IMR-90 (cell line): Measurements from ENCODE around the gene CD164L2.

Experiments
- BHLHE40 ChIP-seq: fragments of 150-350 bp; IDR thresholded peaks from 2 replicates; pipeline ENCODE4 v1.6.1; 2016; ENCODE audit warnings: mild to moderate bottlenecking, low read depth, low read length
- CEBPB ChIP-seq: IDR thresholded peaks from 2 replicates; pipeline ENCODE4 v1.6.1; 2012; ENCODE audit warnings: low read depth, low read length, improper control_type of control experiment
- CHD1 ChIP-seq: IDR thresholded peaks from 2 replicates; pipeline ENCODE4 v1.6.1; 2012; ENCODE audit warnings: low read depth, low read length, improper control_type of control experiment
- MAZ ChIP-seq: IDR thresholded peaks from 2 replicates; pipeline ENCODE4 v1.6.1; 2012; ENCODE audit warnings: low read depth, mild to moderate bottlenecking, low read length, improper control_type of control experiment, moderate library complexity, borderline replicate concordance
- MXI1 ChIP-seq: IDR thresholded peaks from 2 replicates; pipeline ENCODE4 v1.6.1; 2012; ENCODE audit warnings: low read depth, mild to moderate bottlenecking, low read length, moderate library complexity, borderline replicate concordance
- NFE2L2 ChIP-seq: fragments of 150-350 bp; IDR thresholded peaks from 2 replicates; pipeline ENCODE4 v1.6.1; 2016; ENCODE audit warnings: low read depth, mild to moderate bottlenecking, low read length
- POLR2A ChIP-seq: IDR thresholded peaks from 2 replicates; pipeline ENCODE4 v1.6.1; 2012; ENCODE audit warnings: mild to moderate bottlenecking, low read depth, low read length
- RAD21 ChIP-seq: IDR thresholded peaks from 2 replicates; pipeline ENCODE4 v1.6.1; 2012; ENCODE audit warnings: low read length, improper control_type of control experiment
- RCOR1 ChIP-seq: IDR thresholded peaks from 2 replicates; pipeline ENCODE4 v1.6.1; 2012; ENCODE audit warnings: mild to moderate bottlenecking, low read length, improper control_type of control experiment; ENCODE audit not compliant: insufficient replicate concordance
- TF ChIP-seq, protein P1 (sequence below): conservative IDR thresholded peaks from 2 replicates; pipeline ENCODE4 v1.5.1; 2012; ENCODE audit warnings: mild to moderate bottlenecking, low read depth, low read length, improper control_type of control experiment
- TF ChIP-seq, protein P2 (sequence below): fragments of 150-350 bp; IDR thresholded peaks from 2 replicates; pipeline ENCODE4 v1.6.1; 2017; ENCODE audit warnings: mild to moderate bottlenecking, antibody characterized with exemption, low read length, low read depth

- TF ChIP-seq CHD1 (no peak), CEBPB (no peak), POLR2A (no peak), MAZ (no peak), BHLHE40 (no peak), NFE2L2 (no peak), RAD21 (no peak), MXI1 (no peak), RCOR1 (no peak)
- TF ChIP-seq, protein P1, sequence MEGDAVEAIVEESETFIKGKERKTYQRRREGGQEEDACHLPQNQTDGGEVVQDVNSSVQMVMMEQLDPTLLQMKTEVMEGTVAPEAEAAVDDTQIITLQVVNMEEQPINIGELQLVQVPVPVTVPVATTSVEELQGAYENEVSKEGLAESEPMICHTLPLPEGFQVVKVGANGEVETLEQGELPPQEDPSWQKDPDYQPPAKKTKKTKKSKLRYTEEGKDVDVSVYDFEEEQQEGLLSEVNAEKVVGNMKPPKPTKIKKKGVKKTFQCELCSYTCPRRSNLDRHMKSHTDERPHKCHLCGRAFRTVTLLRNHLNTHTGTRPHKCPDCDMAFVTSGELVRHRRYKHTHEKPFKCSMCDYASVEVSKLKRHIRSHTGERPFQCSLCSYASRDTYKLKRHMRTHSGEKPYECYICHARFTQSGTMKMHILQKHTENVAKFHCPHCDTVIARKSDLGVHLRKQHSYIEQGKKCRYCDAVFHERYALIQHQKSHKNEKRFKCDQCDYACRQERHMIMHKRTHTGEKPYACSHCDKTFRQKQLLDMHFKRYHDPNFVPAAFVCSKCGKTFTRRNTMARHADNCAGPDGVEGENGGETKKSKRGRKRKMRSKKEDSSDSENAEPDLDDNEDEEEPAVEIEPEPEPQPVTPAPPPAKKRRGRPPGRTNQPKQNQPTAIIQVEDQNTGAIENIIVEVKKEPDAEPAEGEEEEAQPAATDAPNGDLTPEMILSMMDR, result no peak
- TF ChIP-seq, protein P2, sequence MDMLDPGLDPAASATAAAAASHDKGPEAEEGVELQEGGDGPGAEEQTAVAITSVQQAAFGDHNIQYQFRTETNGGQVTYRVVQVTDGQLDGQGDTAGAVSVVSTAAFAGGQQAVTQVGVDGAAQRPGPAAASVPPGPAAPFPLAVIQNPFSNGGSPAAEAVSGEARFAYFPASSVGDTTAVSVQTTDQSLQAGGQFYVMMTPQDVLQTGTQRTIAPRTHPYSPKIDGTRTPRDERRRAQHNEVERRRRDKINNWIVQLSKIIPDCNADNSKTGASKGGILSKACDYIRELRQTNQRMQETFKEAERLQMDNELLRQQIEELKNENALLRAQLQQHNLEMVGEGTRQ, result no peak
Measured at GRCh38 chr1:27330786-27331185, 52.3 kb downstream of the CD164L2 start.
